ENCODE data around the gene IFITM1.
A peak's percentile ranks its signal among the peaks of the same experiment; 100 is the strongest.
"Not testable (repeated sequence)": the region's sequence is repeated elsewhere in the genome, so short reads cannot be mapped to it uniquely, and the experiment has no call there.

Gene IFITM1

DNA sequence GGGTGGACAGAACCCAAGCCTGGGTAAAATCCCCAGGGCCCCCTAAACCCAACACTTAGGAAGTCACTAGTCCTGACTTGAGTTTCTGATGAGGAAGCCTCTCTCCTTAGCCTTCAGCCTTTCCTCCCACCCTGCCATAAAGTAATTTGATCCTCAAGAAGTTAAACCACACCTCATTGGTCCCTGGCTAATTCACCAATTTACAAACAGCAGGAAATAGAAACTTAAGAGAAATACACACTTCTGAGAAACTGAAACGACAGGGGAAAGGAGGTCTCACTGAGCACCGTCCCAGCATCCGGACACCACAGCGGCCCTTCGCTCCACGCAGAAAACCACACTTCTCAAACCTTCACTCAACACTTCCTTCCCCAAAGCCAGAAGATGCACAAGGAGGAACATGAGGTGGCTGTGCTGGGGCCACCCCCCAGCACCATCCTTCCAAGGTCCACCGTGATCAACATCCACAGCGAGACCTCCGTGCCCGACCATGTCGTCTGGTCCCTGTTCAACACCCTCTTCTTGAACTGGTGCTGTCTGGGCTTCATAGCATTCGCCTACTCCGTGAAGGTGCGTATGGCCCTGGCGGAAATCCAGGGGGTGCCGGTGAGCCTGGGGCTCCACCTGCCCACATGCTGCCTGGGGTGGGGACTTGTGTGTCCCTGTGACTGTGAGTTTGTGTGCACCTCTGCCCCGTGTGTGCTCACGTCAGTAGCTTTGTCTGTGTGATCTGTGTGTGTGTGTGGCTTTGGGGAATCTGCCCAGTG lies at the start of gene IFITM1:
IFITM1 (plus strand) TSS at position 254 of the 767 bp plus-strand sequence; CDS start at position 385, 131 bp downstream.
- peak in 1 of 3 experiments; percentile 37 for DNase-seq (ENCODE audit: low read depth in 3 of 3)

DNA sequence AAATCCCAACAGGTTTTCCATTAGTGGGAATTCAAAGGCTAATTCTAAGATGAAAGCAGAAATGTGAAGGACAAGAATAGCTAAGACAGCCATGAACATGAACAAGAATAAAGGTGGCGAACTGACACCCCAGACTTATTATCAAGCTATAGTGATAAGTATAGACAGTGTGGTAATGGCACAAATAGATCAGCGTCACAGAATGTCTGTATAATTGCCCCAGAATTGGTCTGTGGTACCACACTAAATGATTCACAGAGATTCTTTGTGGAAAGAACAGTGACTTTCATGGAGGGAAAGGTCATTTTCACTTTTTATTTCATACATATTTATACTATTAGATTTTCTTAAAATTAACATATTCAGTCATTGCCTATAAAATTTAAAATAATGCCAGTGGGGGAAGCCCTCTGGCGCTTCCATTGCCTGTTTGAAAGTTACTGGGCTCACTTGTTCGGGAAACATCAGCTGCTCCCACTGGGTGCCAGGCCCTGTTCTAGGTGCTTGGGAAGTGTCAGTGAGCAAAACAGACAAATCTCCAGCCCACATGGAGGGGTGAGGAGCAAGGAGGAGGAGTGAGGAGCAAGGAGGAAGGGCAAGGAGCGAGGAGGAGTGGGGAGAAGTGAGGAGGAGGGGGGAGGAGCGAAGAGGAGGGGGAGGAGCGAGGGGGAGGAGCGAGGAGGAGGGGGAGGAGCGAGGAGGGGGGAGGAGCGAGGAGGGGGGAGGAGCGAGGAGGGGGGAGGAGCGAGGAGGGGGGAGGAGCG lies 47.0 kb upstream of the IFITM1 start:
- DNase-seq (ENCODE audit: low read depth in 3 of 3): no peak

GRCh38 chr11:267491-267994 lies 46.3 kb upstream of the IFITM1 start:
- no peak for DNase-seq (ENCODE audit: low read depth in 3 of 3)

GRCh38 chr11:268716-269145 lies 45.1 kb upstream of the IFITM1 start:
- not testable (repeated sequence) for DNase-seq (ENCODE audit: low read depth in 3 of 3)

- no peak for DNase-seq (ENCODE audit: low read depth in 3 of 3)
Measured at GRCh38 chr11:269146-269890, 44.5 kb upstream of the IFITM1 start.

GRCh38 chr11:270451-271318 lies 43.2 kb upstream of the IFITM1 start:
- DNase-seq (ENCODE audit: low read depth in 3 of 3): no peak

- DNase-seq (ENCODE audit: low read depth in 3 of 3): no peak
Measured at GRCh38 chr11:271319-271715, 42.5 kb upstream of the IFITM1 start.

DNA sequence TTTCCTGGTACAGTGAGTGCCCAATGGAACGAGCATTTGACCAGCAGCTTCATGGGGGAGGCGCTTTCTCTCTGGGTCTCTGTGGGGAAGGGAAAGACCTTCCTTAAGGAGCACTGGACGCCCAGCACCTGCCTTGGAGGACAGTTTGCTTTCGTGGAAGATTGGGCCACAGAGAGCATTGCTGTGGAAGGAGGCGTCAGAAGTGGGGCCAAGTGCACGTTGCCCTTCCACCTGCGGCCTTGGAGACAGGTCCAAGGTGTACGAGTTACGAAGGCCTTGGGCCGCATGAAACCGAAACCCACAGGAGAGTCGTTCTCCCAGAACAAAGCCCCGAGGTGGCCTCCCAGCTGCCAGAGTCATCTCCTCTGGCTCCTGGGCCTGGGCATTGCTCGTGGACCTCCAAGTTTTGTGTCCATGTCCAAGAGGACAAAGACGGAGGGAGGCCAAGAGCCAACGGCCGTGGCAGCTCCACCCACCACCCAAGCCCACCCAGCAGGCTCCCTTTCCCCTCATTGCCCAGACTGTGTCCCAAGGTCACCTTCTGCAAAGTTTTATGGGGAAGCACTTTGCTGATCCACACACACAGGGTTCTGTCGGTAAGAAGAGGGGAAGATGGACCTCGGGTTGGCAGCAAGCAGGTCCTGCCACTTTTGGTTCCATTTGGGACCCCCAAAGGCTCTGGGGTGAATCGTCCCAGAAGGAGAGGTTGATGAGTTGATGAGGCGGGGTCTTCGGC lies 41.5 kb upstream of the IFITM1 start:
- no peak for DNase-seq (ENCODE audit: low read depth in 3 of 3)

GRCh38 chr11:272931-273198 lies 41.0 kb upstream of the IFITM1 start:
- DNase-seq (ENCODE audit: low read depth in 3 of 3): no peak

GRCh38 chr11:276219-276618 lies 37.6 kb upstream of the IFITM1 start:
- DNase-seq (ENCODE audit: low read depth in 3 of 3): no peak

DNA sequence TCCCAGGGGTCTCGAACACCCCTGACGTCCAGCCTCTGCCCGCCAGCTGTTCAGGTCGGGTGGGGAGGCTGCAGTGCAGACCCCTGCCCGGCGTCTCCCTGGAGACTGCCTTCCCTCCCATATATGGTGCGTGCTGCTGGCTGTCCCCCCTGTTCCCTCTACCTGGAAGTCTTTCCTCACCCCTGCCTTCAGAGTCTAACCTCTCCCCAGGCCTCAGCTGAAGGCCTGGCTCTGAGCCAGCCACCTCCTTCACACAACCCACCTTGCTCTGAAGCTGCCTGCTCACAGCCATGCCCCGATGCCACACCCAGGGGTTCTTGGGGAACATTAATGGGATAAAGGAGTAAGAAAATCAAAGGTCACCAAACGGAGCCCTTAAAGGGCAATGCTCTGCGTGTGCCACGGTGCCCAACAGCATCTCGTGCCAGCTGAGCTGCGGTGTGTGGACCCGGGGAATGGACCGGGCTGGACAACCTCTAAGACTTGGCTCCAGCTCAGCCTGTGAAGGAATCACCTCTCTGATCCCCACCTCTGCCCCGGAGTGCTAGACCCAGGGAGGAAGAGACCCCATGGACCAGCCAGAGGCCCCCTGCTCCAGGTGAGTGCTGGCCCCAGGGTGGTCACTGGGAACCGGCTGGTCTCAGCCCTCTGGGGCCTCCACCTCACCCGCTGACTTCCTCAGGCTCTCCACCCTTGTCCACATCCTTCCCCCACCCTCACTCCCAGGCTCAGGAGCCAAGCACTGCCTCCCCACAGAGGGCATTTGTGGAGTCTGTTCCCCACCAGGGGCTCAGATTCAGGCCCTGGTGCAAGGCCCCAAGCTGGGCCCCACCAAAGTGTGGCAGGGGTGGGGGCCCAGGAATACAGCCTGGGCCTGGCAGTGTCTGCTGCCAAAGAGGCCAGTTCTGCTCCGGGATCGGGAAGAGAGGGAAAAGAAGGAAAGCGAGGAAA lies 35.6 kb upstream of the IFITM1 start, which contains the start of gene NLRP6:
NLRP6 (plus strand) TSS at position 407 of the 951 bp plus-strand sequence; CDS start at position 570, 163 bp downstream.
- DNase-seq (ENCODE audit: low read depth in 3 of 3): no peak

DNA sequence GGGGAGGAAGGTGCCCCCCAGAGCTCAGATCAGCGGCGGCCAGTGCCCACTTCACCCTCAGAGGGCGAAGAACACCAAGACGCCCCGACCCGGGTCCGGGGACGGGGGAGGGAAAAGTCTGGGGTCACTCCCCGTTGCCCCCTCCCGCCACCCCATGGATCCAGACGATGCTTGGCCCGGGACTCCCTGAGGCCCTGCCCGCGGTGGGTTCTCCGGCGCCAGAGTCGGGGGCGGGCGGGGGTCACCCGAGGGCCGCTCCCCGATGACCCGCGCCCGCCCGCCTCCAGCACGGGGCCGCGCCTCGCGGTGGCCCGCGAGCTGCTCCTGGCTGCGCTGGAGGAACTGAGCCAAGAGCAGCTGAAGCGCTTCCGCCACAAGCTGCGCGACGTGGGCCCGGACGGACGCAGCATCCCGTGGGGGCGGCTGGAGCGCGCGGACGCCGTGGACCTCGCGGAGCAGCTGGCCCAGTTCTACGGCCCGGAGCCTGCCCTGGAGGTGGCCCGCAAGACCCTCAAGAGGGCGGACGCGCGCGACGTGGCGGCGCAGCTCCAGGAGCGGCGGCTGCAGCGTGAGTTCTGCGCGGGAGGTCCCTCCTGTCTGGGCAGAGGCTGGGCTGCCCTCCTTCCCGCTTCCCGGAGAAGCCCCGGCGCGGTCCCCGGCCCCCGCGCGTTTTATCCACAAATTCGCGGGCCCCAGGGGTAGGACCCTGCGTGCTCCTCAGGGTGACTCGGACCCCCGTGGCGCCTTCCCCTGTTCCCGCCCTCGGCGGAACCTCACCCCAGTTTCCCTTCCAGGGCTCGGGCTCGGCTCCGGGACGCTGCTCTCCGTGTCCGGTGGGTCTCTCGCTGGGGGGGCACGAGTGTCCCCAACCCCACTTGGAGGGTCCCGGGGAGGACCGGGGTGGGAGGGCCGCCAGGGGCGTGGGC lies 34.5 kb upstream of the IFITM1 start:
- DNase-seq (ENCODE audit: low read depth in 3 of 3): no peak

GRCh38 chr11:279966-280705 lies 33.7 kb upstream of the IFITM1 start:
- no peak for DNase-seq (ENCODE audit: low read depth in 3 of 3)

- DNase-seq (ENCODE audit: low read depth in 3 of 3): no peak
Measured at GRCh38 chr11:280706-281485, 32.9 kb upstream of the IFITM1 start.

DNA sequence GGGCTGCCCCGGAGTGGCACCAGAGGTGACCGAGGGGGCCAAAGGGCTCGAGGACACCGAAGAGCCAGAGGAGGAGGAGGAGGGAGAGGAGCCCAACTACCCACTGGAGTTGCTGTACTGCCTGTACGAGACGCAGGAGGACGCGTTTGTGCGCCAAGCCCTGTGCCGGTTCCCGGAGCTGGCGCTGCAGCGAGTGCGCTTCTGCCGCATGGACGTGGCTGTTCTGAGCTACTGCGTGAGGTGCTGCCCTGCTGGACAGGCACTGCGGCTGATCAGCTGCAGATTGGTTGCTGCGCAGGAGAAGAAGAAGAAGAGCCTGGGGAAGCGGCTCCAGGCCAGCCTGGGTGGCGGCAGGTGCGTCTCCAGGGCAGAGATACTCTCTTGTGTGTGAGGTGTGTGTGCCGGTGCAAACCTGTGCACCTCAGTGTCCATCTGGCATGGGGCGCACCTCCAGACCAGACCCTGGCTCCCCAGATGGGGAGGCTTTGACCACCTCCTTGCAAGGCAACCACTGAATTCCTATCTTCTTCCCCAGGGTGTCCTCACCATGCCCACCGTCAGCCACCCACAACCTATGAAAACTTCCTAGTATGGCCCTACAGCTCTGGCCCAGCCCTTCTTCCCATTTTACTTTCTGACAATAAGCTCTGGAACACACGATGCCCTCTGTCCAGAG lies 32.2 kb upstream of the IFITM1 start:
- DNase-seq (ENCODE audit: low read depth in 3 of 3): no peak

DNA sequence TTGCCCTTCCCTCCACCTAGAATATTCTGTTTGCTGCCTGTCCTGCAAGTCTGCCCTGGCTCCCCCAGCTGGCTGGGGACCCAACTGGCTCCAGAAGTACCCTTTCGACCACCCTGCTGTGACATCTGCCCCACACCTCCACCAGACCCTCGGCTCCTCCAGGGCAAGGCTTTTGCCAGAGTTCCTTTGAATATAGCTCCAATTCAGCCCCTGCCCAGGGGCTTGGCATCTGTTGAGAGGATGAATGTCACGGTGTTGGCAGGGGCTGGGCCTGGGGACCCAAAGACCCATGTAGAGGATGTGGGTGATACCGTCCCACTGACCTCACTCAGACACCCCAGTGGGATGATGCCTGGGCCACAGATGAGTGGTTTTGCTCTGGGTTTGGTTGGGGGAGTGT lies 31.7 kb upstream of the IFITM1 start:
- no peak for DNase-seq (ENCODE audit: low read depth in 3 of 3)

Measured in stimulated activated CD4-positive, alpha-beta T cell treated with anti-CD3 and anti-CD28 coated beads, TNF-alpha, amount 100 ng/mL, for 4 hours (primary cell).